GM21447 (cell line): ENCODE data around the gene AP3S2.
"Not testable (repeated sequence)": the region's sequence is repeated elsewhere in the genome, so short reads cannot be mapped to it uniquely, and the experiment has no call there.

Experiments
- ATAC-seq: cut with Tn5 transposase; IDR thresholded peaks from one replicate; pipeline ENCODE4 v1.9.1; 2021; ENCODE audit not compliant: unreplicated experiment

The AP3S2 gene

GRCh38 chr15:89783111-89783860 lies 110.5 kb downstream of the AP3S2 start:
- ATAC-seq = no peak

GRCh38 chr15:89782619-89782950 lies 111.2 kb downstream of the AP3S2 start:
- not testable (repeated sequence) for ATAC-seq

GRCh38 chr15:89781891-89782618 lies 111.7 kb downstream of the AP3S2 start:
- ATAC-seq = no peak

GRCh38 chr15:89781055-89781454 lies 112.7 kb downstream of the AP3S2 start:
- ATAC-seq = no peak

GRCh38 chr15:89780601-89781000 lies 113.2 kb downstream of the AP3S2 start:
- no peak for ATAC-seq
